HEK293T (cell line): ENCODE results near the gene SLC38A3.

Experiments
- CTBP1 ChIP-seq: fragments of 450-650 bp; IDR thresholded peaks from 2 replicates; pipeline ENCODE4 v1.6.1; 2016; ENCODE audit warnings: borderline replicate concordance
- FOXA1 ChIP-seq: fragments of 450-650 bp; IDR thresholded peaks from 2 replicates; pipeline ENCODE4 v1.6.1; 2016; ENCODE audit warnings: mild to moderate bottlenecking
- FOXK2 ChIP-seq: fragments of 450-650 bp; IDR thresholded peaks from 2 replicates; pipeline ENCODE4 v1.6.1; 2016; ENCODE audit warnings: mild to moderate bottlenecking
- SP1 ChIP-seq: fragments of 450-650 bp; IDR thresholded peaks from 2 replicates; pipeline ENCODE4 v1.6.1; 2017
- SUZ12 ChIP-seq: fragments of 450-650 bp; IDR thresholded peaks from 2 replicates; pipeline ENCODE4 v1.6.1; 2016; ENCODE audit warnings: mild to moderate bottlenecking
- TARDBP ChIP-seq: fragments of 450-650 bp; IDR thresholded peaks from 2 replicates; pipeline ENCODE4 v1.6.1; 2016
- ZNF384 ChIP-seq: fragments of 450-650 bp; IDR thresholded peaks from 2 replicates; pipeline ENCODE4 v1.6.1; 2016

GRCh38 chr3:50229490-50229889, 24.4 kb downstream of the SLC38A3 start:
- TF ChIP-seq ZNF384 (no peak), FOXK2 (no peak), SUZ12 (no peak), FOXA1 (no peak), CTBP1 (no peak), TARDBP (no peak), SP1 (no peak)
